CD4-positive, alpha-beta T cell treated with Interleukin-4 for 4 hours (primary cell): Measurements from ENCODE around the gene COL23A1.

Experiments
- DNase-seq: peaks from one replicate; pipeline ENCODE4 v3.0.0-alpha.2; 2020

Gene COL23A1

GRCh38 chr5:178247481-178248456, 342.4 kb downstream of the COL23A1 start:
- peak; percentile 41 for DNase-seq

GRCh38 chr5:178246624-178247279, 343.4 kb downstream of the COL23A1 start:
- DNase-seq = no peak

GRCh38 chr5:178245389-178245788, 344.8 kb downstream of the COL23A1 start:
- DNase-seq = no peak

GRCh38 chr5:178244576-178244975, 345.6 kb downstream of the COL23A1 start:
- no peak for DNase-seq

- DNase-seq = no peak
Observed at GRCh38 chr5:178242416-178242815, 347.8 kb downstream of the COL23A1 start.

- DNase-seq = no peak
Observed at GRCh38 chr5:178241688-178242231, 348.4 kb downstream of the COL23A1 start.

GRCh38 chr5:178241231-178241663, 348.9 kb downstream of the COL23A1 start:
- no peak for DNase-seq

GRCh38 chr5:178240766-178241165, 349.4 kb downstream of the COL23A1 start:
- DNase-seq = no peak

- no peak for DNase-seq
Observed at GRCh38 chr5:178240341-178240741, 349.9 kb downstream of the COL23A1 start.

GRCh38 chr5:178239626-178240301, 350.4 kb downstream of the COL23A1 start:
- peak; percentile 10 for DNase-seq

GRCh38 chr5:178238711-178239592, 351.2 kb downstream of the COL23A1 start:
- DNase-seq = peak; percentile 23

- no peak for DNase-seq
Observed at GRCh38 chr5:178238313-178238635, 351.9 kb downstream of the COL23A1 start.

- no peak for DNase-seq
Observed at GRCh38 chr5:178237431-178238312, 352.5 kb downstream of the COL23A1 start.

- DNase-seq = no peak
Observed at GRCh38 chr5:178236679-178237078, 353.5 kb downstream of the COL23A1 start.

- DNase-seq = no peak
Observed at GRCh38 chr5:178236126-178236525, 354.1 kb downstream of the COL23A1 start.

GRCh38 chr5:178235588-178235974, 354.6 kb downstream of the COL23A1 start:
- DNase-seq = no peak

GRCh38 chr5:178234750-178235587, 355.2 kb downstream of the COL23A1 start:
- DNase-seq = peak; percentile 67

GRCh38 chr5:178234121-178234749, 356.0 kb downstream of the COL23A1 start:
- DNase-seq = no peak

GRCh38 chr5:178232920-178233429, 357.2 kb downstream of the COL23A1 start:
- DNase-seq = no peak
